HCT116 (cell line): ENCODE data around the gene CIC. TPM values are rescaled to one million over a fixed set of nuclear protein-coding genes. Genes with fewer than 3 reads are reported as not detected.

Source experiments
- ATAC-seq: fragments of 200-7000 bp; cut with Tn5 transposase; 2 replicates; pipeline ENCODE4 v1.9.1; 2020; ENCODE audit warnings: mild to moderate bottlenecking, moderate library complexity
- BruUV-seq: library from RNA; stranded (reverse); fragments of 400-500 nt; replicated peaks from 2 replicates; lab custom pipeline; 2021; lab: Mats Ljungman, UMichigan
- CTCF ChIA-PET: fragments of 300-600 bp; sonication (Branson Sonifier 250); formaldehyde crosslinking; loops from one replicate; lab custom pipeline; 2021; ENCODE audit warnings: antibody characterized with exemption; lab: Charles Lee
- POLR2A ChIA-PET: fragments of 300-600, 350-600 bp; sonication (Branson Sonifier 250); formaldehyde crosslinking; loops from one replicate; lab custom pipeline; 2021; ENCODE audit warnings: antibody characterized with exemption; lab: Charles Lee
- RAD21 ChIA-PET, 2 experiments: fragments of 300-600 bp; sonication (Branson Sonifier 250); formaldehyde crosslinking; loops; one replicate each; lab custom pipeline; 2023; ENCODE audit warnings: low total read pairs in 2 of 2; ENCODE audit not compliant: uncharacterized antibody in 2 of 2, unreplicated experiment in 2 of 2, low non-redundant PET in 1 of 2; lab: Charles Lee
- DNase-seq: peaks from one replicate; pipeline ENCODE4 v3.0.0-alpha.2; 2010; ENCODE audit warnings: low read depth, low spot score
- H2AFZ ChIP-seq: fragments of 200-600 bp; shearing (Covaris generic), sonication (generic); 2 replicates; pipeline ENCODE4 v1.6.1; 2017; ENCODE audit warnings: low read depth, mixed run types, mixed read lengths, antibody characterized with exemption, low read length; ENCODE audit not compliant: poor library complexity, severe bottlenecking
- H3K27ac ChIP-seq: 2 replicates; pipeline ENCODE4 v1.5.1; 2012; ENCODE audit warnings: low read depth, low read length
- H3K27me3 ChIP-seq: fragments of 200-600 bp; sonication (generic); 2 replicates; pipeline ENCODE4 v1.6.1; 2016; ENCODE audit warnings: mixed run types, low read length, mixed read lengths; ENCODE audit not compliant: insufficient read depth
- H3K36me3 ChIP-seq, 2 experiments: fragments of 200-500 bp in 1 of 2; fragments of 200-600 bp in 1 of 2; sonication (Bioruptor generic) in 1 of 2; sonication (generic) in 1 of 2; 2 replicates each; pipeline versions ENCODE4 v1.5.1 to v1.6.1; 2014 to 2016; ENCODE audit warnings: low read length in 2 of 2, inconsistent platforms in 1 of 2, mixed read lengths in 1 of 2, mixed run types in 1 of 2; ENCODE audit not compliant: insufficient read depth in 2 of 2, control insufficient read depth in 1 of 2
- H3K4me1 ChIP-seq, 2 experiments: fragments of 200-600 bp in 1 of 2; sonication (generic) in 1 of 2; 2 replicates each; pipeline versions ENCODE4 v1.5.1 to v1.6.1; 2012 to 2017; ENCODE audit warnings: low read length in 2 of 2, inconsistent platforms in 1 of 2, mild to moderate bottlenecking in 1 of 2, mixed read lengths in 1 of 2, mixed run types in 1 of 2, moderate library complexity in 1 of 2; ENCODE audit not compliant: insufficient read depth in 2 of 2, control insufficient read depth in 1 of 2
- H3K4me2 ChIP-seq: fragments of 200-600 bp; sonication (generic); 2 replicates; pipeline ENCODE4 v1.6.1; 2017; ENCODE audit warnings: mixed run types, low read length, mixed read lengths
- H3K4me3 ChIP-seq, 2 experiments: fragments of 200-600 bp in 1 of 2; sonication (generic) in 1 of 2; replicated peaks in 1 of 2; 2 replicates each; pipeline ENCODE4 v1.5.1; 2011 to 2016; ENCODE audit warnings: low read length in 2 of 2, control low read depth in 1 of 2, low read depth in 1 of 2, mild to moderate bottlenecking in 1 of 2, mixed read lengths in 1 of 2, mixed run types in 1 of 2
- H3K79me2 ChIP-seq: fragments of 200-600 bp; sonication (generic); 2 replicates; pipeline ENCODE4 v1.6.1; 2017; ENCODE audit warnings: mild to moderate bottlenecking, mixed run types, low read length, moderate library complexity, mixed read lengths; ENCODE audit not compliant: insufficient read depth
- H3K9ac ChIP-seq: fragments of 200-600 bp; sonication (generic); 2 replicates; pipeline ENCODE4 v1.6.1; 2016; ENCODE audit warnings: low read length, mixed read lengths
- H3K9me2 ChIP-seq: fragments of 200-600 bp; sonication (generic), shearing (Covaris generic); 2 replicates; pipeline ENCODE4 v1.6.1; 2017; ENCODE audit warnings: mixed run types, mild to moderate bottlenecking, moderate library complexity; ENCODE audit not compliant: insufficient read depth
- H3K9me3 ChIP-seq, 2 experiments: fragments of 200-500 bp in 1 of 2; fragments of 200-600 bp in 1 of 2; sonication (Bioruptor generic) in 1 of 2; sonication (generic) in 1 of 2; 2 replicates each; pipeline ENCODE4 v1.6.1; 2014 to 2017; ENCODE audit warnings: low read length in 2 of 2, mixed read lengths in 2 of 2, inconsistent platforms in 1 of 2, low read depth in 1 of 2, mild to moderate bottlenecking in 1 of 2, mixed run types in 1 of 2, moderate library complexity in 1 of 2; ENCODE audit not compliant: control insufficient read depth in 1 of 2, insufficient read depth in 1 of 2
- H4K20me1 ChIP-seq: fragments of 200-600 bp; sonication (generic), shearing (Covaris generic); 2 replicates; pipeline ENCODE4 v1.6.1; 2017; ENCODE audit warnings: mixed run types, mild to moderate bottlenecking, moderate library complexity; ENCODE audit not compliant: insufficient read depth
- CBX3 ChIP-seq: IDR thresholded peaks from 2 replicates; pipeline ENCODE4 v1.6.1; 2012; ENCODE audit warnings: low read depth
- ELF1 ChIP-seq: IDR thresholded peaks from 2 replicates; pipeline ENCODE4 v1.6.1; 2012; ENCODE audit warnings: low read depth, borderline replicate concordance
- EZH2phosphoT487 ChIP-seq: fragments of 200-600 bp; IDR thresholded peaks from 2 replicates; pipeline ENCODE4 v1.6.1; 2018; ENCODE audit warnings: antibody characterized with exemption, borderline replicate concordance
- FOSL1 ChIP-seq: IDR thresholded peaks from 2 replicates; pipeline ENCODE4 v1.6.1; 2012; ENCODE audit warnings: low read depth
- JUND ChIP-seq: IDR thresholded peaks from 2 replicates; pipeline ENCODE4 v1.6.1; 2012
- POLR2A ChIP-seq: IDR thresholded peaks from 2 replicates; pipeline ENCODE4 v1.7.0; 2011; ENCODE audit warnings: borderline replicate concordance; ENCODE audit not compliant: insufficient read depth, insufficient read length; ENCODE audit errors: extremely low read depth
- POLR2AphosphoS5 ChIP-seq: IDR thresholded peaks from 2 replicates; pipeline ENCODE4 v1.6.1; 2011; ENCODE audit warnings: mild to moderate bottlenecking, low read depth, low read length, moderate library complexity
- RAD21 ChIP-seq: IDR thresholded peaks from 2 replicates; pipeline ENCODE4 v1.6.1; 2012; ENCODE audit warnings: low read depth, mild to moderate bottlenecking
- SP1 ChIP-seq: IDR thresholded peaks from 2 replicates; pipeline ENCODE4 v1.6.1; 2012; ENCODE audit warnings: low read depth
- SRF ChIP-seq: IDR thresholded peaks from 2 replicates; pipeline ENCODE4 v1.6.1; 2012; ENCODE audit warnings: low read depth
- TCF7L2 ChIP-seq: IDR thresholded peaks from 2 replicates; pipeline ENCODE4 v1.7.0; 2011; ENCODE audit warnings: borderline replicate concordance, inconsistent platforms; ENCODE audit not compliant: insufficient read depth, insufficient read length; ENCODE audit errors: extremely low read depth
- intact Hi-C: fragments of 100-400 bp; cut with micrococcal nuclease; formaldehyde crosslinking; loops from 2 replicates; pipeline ENCODE4 v1.10.0; 2022
- total RNA-seq: library from RNA; stranded (reverse); gene quantifications from one replicate; pipeline ENCODE4 v1.2.1, GENCODE V29; 2021; ENCODE audit not compliant: unreplicated experiment
- TF ChIP-seq, protein P1 (sequence below): IDR thresholded peaks from 2 replicates; pipeline ENCODE4 v1.6.1; 2012
- TF ChIP-seq, protein P2 (sequence below): IDR thresholded peaks from 2 replicates; pipeline ENCODE4 v1.6.1; 2011; ENCODE audit warnings: mild to moderate bottlenecking, low read length, moderate library complexity; ENCODE audit not compliant: insufficient replicate concordance; ENCODE audit errors: extremely low read depth
- TF ChIP-seq, protein P3 (sequence below): IDR thresholded peaks from 2 replicates; pipeline ENCODE4 v1.6.1; 2012; ENCODE audit warnings: low read depth
- TF ChIP-seq, protein P4 (sequence below): IDR thresholded peaks from 2 replicates; pipeline ENCODE4 v1.6.1; 2012

Gene CIC
- total RNA-seq, 1 experiment from 2014 or later = 52.0 TPM

DNA sequence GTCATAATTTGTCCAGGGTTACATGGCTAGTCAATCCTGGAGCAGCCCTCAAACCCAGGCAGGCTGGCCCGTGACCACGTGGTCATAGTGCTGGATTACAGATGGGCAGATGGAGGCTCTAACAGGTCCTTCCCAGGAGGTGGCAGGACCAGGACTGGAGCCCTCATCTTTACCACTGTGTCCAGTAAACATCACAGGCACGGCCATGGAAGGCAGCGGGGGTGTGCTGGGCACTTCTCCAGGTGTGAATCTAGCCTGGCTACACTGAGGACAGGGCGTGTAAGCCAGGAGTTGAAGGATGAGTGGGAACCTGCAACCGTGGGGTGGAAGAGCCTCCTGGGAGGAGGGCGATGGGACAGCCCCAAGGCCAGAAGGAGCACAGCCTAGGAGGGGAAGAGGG is 6.1 kb downstream of the CIC start:
- intact Hi-C loops = no loop called here
- no peak overlapping the region for H3K4me2 ChIP-seq
- H3K9me2 ChIP-seq = no peaks in the 10 kb centered on the region
- peaks cover 3 to 5% of the 10 kb centered on the region in 2 experiments; a peak in 2 of 4 replicates for H3K36me3 ChIP-seq
- no peak overlapping the region for H3K27ac ChIP-seq
- ChIA-PET RAD21 (no interaction called here), POLR2A (interaction anchor here (1.1 kb wide), 1 partner anchor 16 kb away, joined by 3 read pairs; no protein-coding TSS in a partner anchor), CTCF (no interaction called here)
- ATAC-seq = no peak
- H3K4me3 ChIP-seq = no peak overlapping the region
- peaks cover 32 to 39% of the 10 kb centered on the region in 2 experiments for H3K4me1 ChIP-seq
- no peak overlapping the region for H2AFZ ChIP-seq
- H3K9me3 ChIP-seq = no peaks in the 10 kb centered on the region
- H3K9ac ChIP-seq = no peak overlapping the region
- H3K27me3 ChIP-seq = no peaks in the 10 kb centered on the region
- BruUV-seq = no TSS peak
- TF ChIP-seq POLR2AphosphoS5 (no peak), SRF (no peak), SP1 (no peak), POLR2A (no peak), CBX3 (no peak), JUND (no peak), RAD21 (no peak), EZH2phosphoT487 (no peak), TCF7L2 (no peak), FOSL1 (no peak), ELF1 (no peak)
- TF ChIP-seq, protein P1, sequence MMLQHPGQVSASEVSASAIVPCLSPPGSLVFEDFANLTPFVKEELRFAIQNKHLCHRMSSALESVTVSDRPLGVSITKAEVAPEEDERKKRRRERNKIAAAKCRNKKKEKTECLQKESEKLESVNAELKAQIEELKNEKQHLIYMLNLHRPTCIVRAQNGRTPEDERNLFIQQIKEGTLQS = no peak
- TF ChIP-seq, protein P2, sequence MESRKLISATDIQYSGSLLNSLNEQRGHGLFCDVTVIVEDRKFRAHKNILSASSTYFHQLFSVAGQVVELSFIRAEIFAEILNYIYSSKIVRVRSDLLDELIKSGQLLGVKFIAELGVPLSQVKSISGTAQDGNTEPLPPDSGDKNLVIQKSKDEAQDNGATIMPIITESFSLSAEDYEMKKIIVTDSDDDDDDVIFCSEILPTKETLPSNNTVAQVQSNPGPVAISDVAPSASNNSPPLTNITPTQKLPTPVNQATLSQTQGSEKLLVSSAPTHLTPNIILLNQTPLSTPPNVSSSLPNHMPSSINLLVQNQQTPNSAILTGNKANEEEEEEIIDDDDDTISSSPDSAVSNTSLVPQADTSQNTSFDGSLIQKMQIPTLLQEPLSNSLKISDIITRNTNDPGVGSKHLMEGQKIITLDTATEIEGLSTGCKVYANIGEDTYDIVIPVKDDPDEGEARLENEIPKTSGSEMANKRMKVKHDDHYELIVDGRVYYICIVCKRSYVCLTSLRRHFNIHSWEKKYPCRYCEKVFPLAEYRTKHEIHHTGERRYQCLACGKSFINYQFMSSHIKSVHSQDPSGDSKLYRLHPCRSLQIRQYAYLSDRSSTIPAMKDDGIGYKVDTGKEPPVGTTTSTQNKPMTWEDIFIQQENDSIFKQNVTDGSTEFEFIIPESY = no peak
- TF ChIP-seq, protein P3, sequence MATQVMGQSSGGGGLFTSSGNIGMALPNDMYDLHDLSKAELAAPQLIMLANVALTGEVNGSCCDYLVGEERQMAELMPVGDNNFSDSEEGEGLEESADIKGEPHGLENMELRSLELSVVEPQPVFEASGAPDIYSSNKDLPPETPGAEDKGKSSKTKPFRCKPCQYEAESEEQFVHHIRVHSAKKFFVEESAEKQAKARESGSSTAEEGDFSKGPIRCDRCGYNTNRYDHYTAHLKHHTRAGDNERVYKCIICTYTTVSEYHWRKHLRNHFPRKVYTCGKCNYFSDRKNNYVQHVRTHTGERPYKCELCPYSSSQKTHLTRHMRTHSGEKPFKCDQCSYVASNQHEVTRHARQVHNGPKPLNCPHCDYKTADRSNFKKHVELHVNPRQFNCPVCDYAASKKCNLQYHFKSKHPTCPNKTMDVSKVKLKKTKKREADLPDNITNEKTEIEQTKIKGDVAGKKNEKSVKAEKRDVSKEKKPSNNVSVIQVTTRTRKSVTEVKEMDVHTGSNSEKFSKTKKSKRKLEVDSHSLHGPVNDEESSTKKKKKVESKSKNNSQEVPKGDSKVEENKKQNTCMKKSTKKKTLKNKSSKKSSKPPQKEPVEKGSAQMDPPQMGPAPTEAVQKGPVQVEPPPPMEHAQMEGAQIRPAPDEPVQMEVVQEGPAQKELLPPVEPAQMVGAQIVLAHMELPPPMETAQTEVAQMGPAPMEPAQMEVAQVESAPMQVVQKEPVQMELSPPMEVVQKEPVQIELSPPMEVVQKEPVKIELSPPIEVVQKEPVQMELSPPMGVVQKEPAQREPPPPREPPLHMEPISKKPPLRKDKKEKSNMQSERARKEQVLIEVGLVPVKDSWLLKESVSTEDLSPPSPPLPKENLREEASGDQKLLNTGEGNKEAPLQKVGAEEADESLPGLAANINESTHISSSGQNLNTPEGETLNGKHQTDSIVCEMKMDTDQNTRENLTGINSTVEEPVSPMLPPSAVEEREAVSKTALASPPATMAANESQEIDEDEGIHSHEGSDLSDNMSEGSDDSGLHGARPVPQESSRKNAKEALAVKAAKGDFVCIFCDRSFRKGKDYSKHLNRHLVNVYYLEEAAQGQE = no peak
- TF ChIP-seq, protein P4, sequence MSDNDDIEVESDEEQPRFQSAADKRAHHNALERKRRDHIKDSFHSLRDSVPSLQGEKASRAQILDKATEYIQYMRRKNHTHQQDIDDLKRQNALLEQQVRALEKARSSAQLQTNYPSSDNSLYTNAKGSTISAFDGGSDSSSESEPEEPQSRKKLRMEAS = no peak
- no peaks in the 10 kb centered on the region for H4K20me1 ChIP-seq
- peaks cover 9% of the 10 kb centered on the region for H3K79me2 ChIP-seq
- DNase-seq = no peak
